A204.1 (cell line): ENCODE measurements around the gene MACROD2.

Experiments
- FAIRE-seq: peaks from 2 replicates; lab custom pipeline; 2012; peaks lifted over from hg19 to GRCh38; lab: Jason Lieb, UNC

MACROD2 gene

GRCh38 chr20:15867899-15868298, 1872.6 kb downstream of the MACROD2 start:
- no peak for FAIRE-seq

GRCh38 chr20:15875446-15875845, 1880.1 kb downstream of the MACROD2 start:
- no peak for FAIRE-seq

- FAIRE-seq, result no peak
These were observed 1887.2 kb downstream of the MACROD2 start for GRCh38 chr20:15882553-15882952.

- no peak for FAIRE-seq
These were observed 1890.9 kb downstream of the MACROD2 start for GRCh38 chr20:15886250-15886649.

GRCh38 chr20:15887387-15887786, 1892.1 kb downstream of the MACROD2 start:
- no peak for FAIRE-seq

GRCh38 chr20:15889061-15889460, 1893.7 kb downstream of the MACROD2 start:
- no peak for FAIRE-seq

- no peak for FAIRE-seq
These were observed 1894.4 kb downstream of the MACROD2 start for GRCh38 chr20:15889514-15890256.

GRCh38 chr20:15890407-15890982, 1895.2 kb downstream of the MACROD2 start:
- no peak for FAIRE-seq

GRCh38 chr20:15895126-15895525, 1899.8 kb downstream of the MACROD2 start:
- FAIRE-seq, result no peak

- FAIRE-seq, result no peak
These were observed 1900.3 kb downstream of the MACROD2 start for GRCh38 chr20:15895560-15896084.

- no peak for FAIRE-seq
These were observed 1904.7 kb downstream of the MACROD2 start for GRCh38 chr20:15899967-15900366.

- FAIRE-seq, result no peak
These were observed 1905.1 kb downstream of the MACROD2 start for GRCh38 chr20:15900443-15900842.

GRCh38 chr20:15902493-15902892, 1907.2 kb downstream of the MACROD2 start:
- no peak for FAIRE-seq

- no peak for FAIRE-seq
These were observed 1910.3 kb downstream of the MACROD2 start for GRCh38 chr20:15905661-15906060.

GRCh38 chr20:15909995-15910394, 1914.7 kb downstream of the MACROD2 start:
- FAIRE-seq, result no peak

- no peak for FAIRE-seq
These were observed 1916.3 kb downstream of the MACROD2 start for GRCh38 chr20:15911581-15911980.

- no peak for FAIRE-seq
These were observed 1918.2 kb downstream of the MACROD2 start for GRCh38 chr20:15913391-15914025.

- FAIRE-seq, result no peak
These were observed 1921.3 kb downstream of the MACROD2 start for GRCh38 chr20:15916623-15917022.

- FAIRE-seq, result no peak
These were observed 1922.0 kb downstream of the MACROD2 start for GRCh38 chr20:15917283-15917682.

GRCh38 chr20:15918631-15919030, 1923.3 kb downstream of the MACROD2 start:
- FAIRE-seq, result no peak

- no peak for FAIRE-seq
These were observed 1923.8 kb downstream of the MACROD2 start for GRCh38 chr20:15919118-15919517.

- no peak for FAIRE-seq
These were observed 1926.6 kb downstream of the MACROD2 start for GRCh38 chr20:15921930-15922329.

GRCh38 chr20:15922556-15922955, 1927.2 kb downstream of the MACROD2 start:
- FAIRE-seq, result no peak
